ENCODE data around the gene GLOD4.

- TF ChIP-seq POLR2AphosphoS5 (IDR thresholded peaks at IDR 0.05; ENCODE audit: low read depth, low read length), result no peak
- TF ChIP-seq, protein P1, sequence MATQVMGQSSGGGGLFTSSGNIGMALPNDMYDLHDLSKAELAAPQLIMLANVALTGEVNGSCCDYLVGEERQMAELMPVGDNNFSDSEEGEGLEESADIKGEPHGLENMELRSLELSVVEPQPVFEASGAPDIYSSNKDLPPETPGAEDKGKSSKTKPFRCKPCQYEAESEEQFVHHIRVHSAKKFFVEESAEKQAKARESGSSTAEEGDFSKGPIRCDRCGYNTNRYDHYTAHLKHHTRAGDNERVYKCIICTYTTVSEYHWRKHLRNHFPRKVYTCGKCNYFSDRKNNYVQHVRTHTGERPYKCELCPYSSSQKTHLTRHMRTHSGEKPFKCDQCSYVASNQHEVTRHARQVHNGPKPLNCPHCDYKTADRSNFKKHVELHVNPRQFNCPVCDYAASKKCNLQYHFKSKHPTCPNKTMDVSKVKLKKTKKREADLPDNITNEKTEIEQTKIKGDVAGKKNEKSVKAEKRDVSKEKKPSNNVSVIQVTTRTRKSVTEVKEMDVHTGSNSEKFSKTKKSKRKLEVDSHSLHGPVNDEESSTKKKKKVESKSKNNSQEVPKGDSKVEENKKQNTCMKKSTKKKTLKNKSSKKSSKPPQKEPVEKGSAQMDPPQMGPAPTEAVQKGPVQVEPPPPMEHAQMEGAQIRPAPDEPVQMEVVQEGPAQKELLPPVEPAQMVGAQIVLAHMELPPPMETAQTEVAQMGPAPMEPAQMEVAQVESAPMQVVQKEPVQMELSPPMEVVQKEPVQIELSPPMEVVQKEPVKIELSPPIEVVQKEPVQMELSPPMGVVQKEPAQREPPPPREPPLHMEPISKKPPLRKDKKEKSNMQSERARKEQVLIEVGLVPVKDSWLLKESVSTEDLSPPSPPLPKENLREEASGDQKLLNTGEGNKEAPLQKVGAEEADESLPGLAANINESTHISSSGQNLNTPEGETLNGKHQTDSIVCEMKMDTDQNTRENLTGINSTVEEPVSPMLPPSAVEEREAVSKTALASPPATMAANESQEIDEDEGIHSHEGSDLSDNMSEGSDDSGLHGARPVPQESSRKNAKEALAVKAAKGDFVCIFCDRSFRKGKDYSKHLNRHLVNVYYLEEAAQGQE (IDR thresholded peaks at IDR 0.05; ENCODE audit: insufficient read depth in 1 of 2, low read depth in 2 of 2, low read length in 2 of 2), result no peak
- no peak for TF ChIP-seq FOXP2 (optimal IDR thresholded peaks at IDR 0.05; ENCODE audit: borderline replicate concordance, extremely low read depth, extremely low read length, insufficient read depth)
- TF ChIP-seq SIN3A (IDR thresholded peaks at IDR 0.05; ENCODE audit: borderline replicate concordance, insufficient read depth, low read length), result no peak
- no peak for TF ChIP-seq TAF1 (IDR thresholded peaks at IDR 0.05; ENCODE audit: borderline replicate concordance, insufficient read depth, low read length)
These were observed 46.7 kb upstream of the GLOD4 start for GRCh38 chr17:828761-829160.
